Chondrocyte (in vitro differentiated cells): ENCODE results near the gene ZC3H18. TPM values are rescaled to one million over a fixed set of nuclear protein-coding genes. Genes with fewer than 3 reads are reported as not detected.

ENCODE experiments used
- DNase-seq: peaks from one replicate; pipeline ENCODE4 v3.0.0; 2021; ENCODE audit warnings: mixed read lengths, low spot score
- H3K27ac Mint-ChIP-seq: one replicate; pipeline ENCODE4 v1.8.0; 2021; ENCODE audit warnings: mild to moderate bottlenecking, moderate library complexity, mixed read lengths; ENCODE audit not compliant: unreplicated experiment
- H3K27me3 Mint-ChIP-seq: 2 replicates; pipeline ENCODE4 v1.8.0; 2021; ENCODE audit warnings: low read depth, mixed read lengths
- H3K36me3 Mint-ChIP-seq: 2 replicates; pipeline ENCODE4 v1.8.0; 2021; ENCODE audit warnings: low read depth, mixed read lengths
- H3K4me1 Mint-ChIP-seq: 2 replicates; pipeline ENCODE4 v1.8.0; 2021; ENCODE audit warnings: low read depth, mild to moderate bottlenecking, mixed read lengths
- H3K4me3 Mint-ChIP-seq: one replicate; pipeline ENCODE4 v1.8.0; 2021; ENCODE audit warnings: mild to moderate bottlenecking, moderate library complexity, mixed read lengths; ENCODE audit not compliant: unreplicated experiment
- H3K9me3 Mint-ChIP-seq: 2 replicates; pipeline ENCODE4 v1.8.0; 2021; ENCODE audit warnings: low read depth, mixed read lengths
- total RNA-seq: library from RNA; stranded (reverse); gene quantifications from 3 replicates; pipeline ENCODE4 v1.2.1, GENCODE V29; 2021
- TF ChIP-seq, protein P1 (sequence below): fragments of 200-600 bp; sonication (generic); IDR thresholded peaks from 2 replicates; pipeline ENCODE4 v1.5.0; 2021; ENCODE audit warnings: antibody characterized with exemption, mild to moderate bottlenecking, moderate library complexity

Gene ZC3H18
- total RNA-seq, 1 donor from 2014 or later = 36.7 TPM

GRCh38 chr16:88640039-88640495, 69.9 kb downstream of the ZC3H18 start:
- H3K4me1 Mint-ChIP-seq = peaks cover 4% of the 10 kb centered on the region
- no peak overlapping the region for H3K4me3 Mint-ChIP-seq
- no peak overlapping the region for H3K27ac Mint-ChIP-seq
- no peaks in the 10 kb centered on the region for H3K9me3 Mint-ChIP-seq
- no peak for DNase-seq
- H3K36me3 Mint-ChIP-seq = no peaks in the 10 kb centered on the region
- TF ChIP-seq, protein P1, sequence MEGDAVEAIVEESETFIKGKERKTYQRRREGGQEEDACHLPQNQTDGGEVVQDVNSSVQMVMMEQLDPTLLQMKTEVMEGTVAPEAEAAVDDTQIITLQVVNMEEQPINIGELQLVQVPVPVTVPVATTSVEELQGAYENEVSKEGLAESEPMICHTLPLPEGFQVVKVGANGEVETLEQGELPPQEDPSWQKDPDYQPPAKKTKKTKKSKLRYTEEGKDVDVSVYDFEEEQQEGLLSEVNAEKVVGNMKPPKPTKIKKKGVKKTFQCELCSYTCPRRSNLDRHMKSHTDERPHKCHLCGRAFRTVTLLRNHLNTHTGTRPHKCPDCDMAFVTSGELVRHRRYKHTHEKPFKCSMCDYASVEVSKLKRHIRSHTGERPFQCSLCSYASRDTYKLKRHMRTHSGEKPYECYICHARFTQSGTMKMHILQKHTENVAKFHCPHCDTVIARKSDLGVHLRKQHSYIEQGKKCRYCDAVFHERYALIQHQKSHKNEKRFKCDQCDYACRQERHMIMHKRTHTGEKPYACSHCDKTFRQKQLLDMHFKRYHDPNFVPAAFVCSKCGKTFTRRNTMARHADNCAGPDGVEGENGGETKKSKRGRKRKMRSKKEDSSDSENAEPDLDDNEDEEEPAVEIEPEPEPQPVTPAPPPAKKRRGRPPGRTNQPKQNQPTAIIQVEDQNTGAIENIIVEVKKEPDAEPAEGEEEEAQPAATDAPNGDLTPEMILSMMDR = no peak
- peaks cover 7% of the 10 kb centered on the region for H3K27me3 Mint-ChIP-seq

GRCh38 chr16:88640498-88641247, 70.5 kb downstream of the ZC3H18 start:
- Mint-ChIP-seq H3K27ac (no peak overlapping the region), H3K27me3 (peaks cover 7% of the 10 kb centered on the region), H3K9me3 (no peaks in the 10 kb centered on the region), H3K36me3 (no peaks in the 10 kb centered on the region), H3K4me1 (no peaks in the 10 kb centered on the region), H3K4me3 (no peak overlapping the region)
- DNase-seq = no peak
- TF ChIP-seq, protein P1 = no peak

- TF ChIP-seq, protein P1 = no peak
- H3K27ac Mint-ChIP-seq = no peak overlapping the region
- H3K4me1 Mint-ChIP-seq = no peaks in the 10 kb centered on the region
Measured at GRCh38 chr16:88642881-88643643, 72.9 kb downstream of the ZC3H18 start.

DNA sequence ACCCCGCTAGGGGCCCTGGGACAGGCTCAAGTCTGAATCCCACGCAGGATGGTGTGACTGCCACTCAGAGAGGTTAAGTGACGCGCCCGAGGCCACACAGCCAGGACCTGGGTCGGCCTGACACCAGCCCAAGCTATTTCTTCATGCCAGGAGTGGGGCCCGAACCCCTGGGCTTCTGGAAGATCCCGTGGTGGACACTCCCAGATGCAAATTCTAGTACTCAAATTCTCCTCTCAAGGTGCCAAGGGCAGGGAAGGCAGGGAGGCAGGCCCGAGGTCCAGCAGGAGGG, 73.4 kb downstream of the ZC3H18 start:
- no peak overlapping the region for H3K27ac Mint-ChIP-seq
- peaks cover 3% of the 10 kb centered on the region for H3K27me3 Mint-ChIP-seq
- TF ChIP-seq, protein P1 = no peak
- no peak overlapping the region for H3K4me3 Mint-ChIP-seq
- H3K36me3 Mint-ChIP-seq = no peaks in the 10 kb centered on the region
- no peaks in the 10 kb centered on the region for H3K9me3 Mint-ChIP-seq
- H3K4me1 Mint-ChIP-seq = no peaks in the 10 kb centered on the region
- no peak for DNase-seq

More at GRCh38 chr16:88642881-88643643, 72.9 kb downstream of the ZC3H18 start:
- Mint-ChIP-seq H3K27me3 (peaks cover 3% of the 10 kb centered on the region), H3K4me3 (no peak overlapping the region), H3K36me3 (no peaks in the 10 kb centered on the region), H3K9me3 (no peaks in the 10 kb centered on the region)
- DNase-seq = no peak

- Mint-ChIP-seq H3K27me3 (no peaks in the 10 kb centered on the region), H3K36me3 (no peaks in the 10 kb centered on the region), H3K4me1 (peaks cover 9% of the 10 kb centered on the region), H3K27ac (no peak overlapping the region), H3K4me3 (no peak overlapping the region), H3K9me3 (no peaks in the 10 kb centered on the region)
- no peak for DNase-seq
- TF ChIP-seq, protein P1 = no peak
Measured at GRCh38 chr16:88645455-88645854, 75.3 kb downstream of the ZC3H18 start.
